ENCODE measurements around the gene PGM2.
"Not testable (repeated sequence)": the region's sequence is repeated elsewhere in the genome, so short reads cannot be mapped to it uniquely, and the experiment has no call there.

DNA sequence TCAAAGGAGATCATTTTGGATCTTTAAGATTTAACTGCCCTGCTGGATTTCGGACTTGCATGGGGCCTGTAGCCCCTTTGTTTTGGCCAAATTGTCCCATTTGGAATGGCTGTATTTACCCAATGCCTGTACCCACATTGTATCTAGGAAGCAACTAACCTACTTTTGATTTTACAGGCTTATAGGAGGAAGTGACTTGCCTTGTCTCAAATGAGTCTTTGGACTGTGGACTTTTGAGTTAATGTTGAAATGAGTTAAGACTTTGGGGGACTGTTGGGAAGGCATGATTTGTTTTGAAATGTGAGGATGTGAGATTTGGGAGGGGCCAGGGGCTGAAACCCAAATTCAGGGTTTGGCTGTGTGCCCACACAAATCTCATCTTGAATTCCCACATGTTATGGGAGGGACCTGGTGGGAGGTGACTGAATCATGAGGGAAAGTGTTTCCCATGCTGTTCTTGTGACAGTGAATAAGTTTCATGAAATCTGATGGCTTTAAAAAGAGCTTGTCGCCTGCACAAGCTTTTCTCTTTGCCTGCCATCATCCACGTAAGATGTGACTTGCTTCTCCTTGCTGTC lies 38.5 kb upstream of the PGM2 start:
- TF ChIP-seq POLR2A (IDR thresholded peaks at IDR 0.05; ENCODE audit: low read depth, low read length); POLR2AphosphoS5 (IDR thresholded peaks at IDR 0.05; ENCODE audit: low read depth, low read length); TAF1 (IDR thresholded peaks at IDR 0.05; ENCODE audit: borderline replicate concordance, low read depth, low read length): not testable (repeated sequence)
